ENCODE results near the gene FCHSD2.

FCHSD2 gene

GRCh38 chr11:73113426-73113825 is 28.7 kb downstream of the FCHSD2 start:
- DNase-seq (ENCODE audit: insufficient read length) (no peak), FAIRE-seq (no peak)
- TF ChIP-seq POLR2AphosphoS5 (IDR thresholded peaks at IDR 0.05; ENCODE audit: low read depth, low read length) = no peak
- no peak for TF ChIP-seq POLR2A (IDR thresholded peaks at IDR 0.05; ENCODE audit: low read depth, low read length)
- TF ChIP-seq TAF1 (IDR thresholded peaks at IDR 0.05; ENCODE audit: borderline replicate concordance, low read depth, low read length) = no peak

DNA sequence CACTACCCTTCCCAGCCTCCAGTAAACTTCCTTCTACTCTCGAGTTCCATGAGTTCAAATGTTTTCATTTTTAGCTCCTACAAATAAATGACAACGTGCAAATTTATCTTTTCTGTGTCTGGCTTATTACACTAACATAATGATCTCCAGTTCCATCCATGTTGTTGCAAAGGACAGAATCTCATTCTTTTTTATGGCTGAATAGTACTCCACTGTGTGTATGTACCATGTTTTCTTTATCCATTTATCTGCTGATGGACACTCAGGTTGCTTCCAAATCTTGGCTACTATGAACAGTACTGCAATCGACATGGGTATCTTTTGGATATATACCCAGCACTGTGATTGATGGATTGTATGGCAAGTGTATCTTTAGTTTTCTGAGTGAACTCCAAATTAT is 34.5 kb downstream of the FCHSD2 start:
- FAIRE-seq = no peak
- TF ChIP-seq TAF1 (IDR thresholded peaks at IDR 0.05; ENCODE audit: borderline replicate concordance, low read depth, low read length) = no peak
- TF ChIP-seq POLR2AphosphoS5 (IDR thresholded peaks at IDR 0.05; ENCODE audit: low read depth, low read length) = no peak
- TF ChIP-seq POLR2A (IDR thresholded peaks at IDR 0.05; ENCODE audit: low read depth, low read length) = no peak
- no peak for DNase-seq (ENCODE audit: insufficient read length)

DNA sequence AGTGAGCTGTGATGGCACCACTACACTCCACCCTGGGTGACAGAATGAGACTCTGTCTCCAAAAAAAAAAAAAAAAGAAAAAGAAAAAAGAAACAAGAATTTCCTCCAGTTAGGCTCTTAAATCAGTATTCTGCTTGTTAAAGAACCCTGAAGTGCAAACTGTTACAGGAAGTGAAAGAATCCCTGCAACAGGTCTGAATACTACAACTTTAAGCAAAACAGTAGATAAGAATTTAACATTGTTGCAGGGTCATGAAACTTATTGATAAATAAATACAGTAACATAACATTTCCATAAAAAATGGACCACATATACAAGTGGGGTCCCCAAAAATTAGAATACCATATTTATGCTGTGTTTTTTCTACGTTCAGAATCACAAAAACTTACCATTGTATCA is 35.8 kb downstream of the FCHSD2 start:
- no peak for TF ChIP-seq POLR2AphosphoS5 (IDR thresholded peaks at IDR 0.05; ENCODE audit: low read depth, low read length)
- TF ChIP-seq TAF1 (IDR thresholded peaks at IDR 0.05; ENCODE audit: borderline replicate concordance, low read depth, low read length) = no peak
- no peak for TF ChIP-seq POLR2A (IDR thresholded peaks at IDR 0.05; ENCODE audit: low read depth, low read length)
- FAIRE-seq (no peak), DNase-seq (ENCODE audit: insufficient read length) (no peak)

DNA sequence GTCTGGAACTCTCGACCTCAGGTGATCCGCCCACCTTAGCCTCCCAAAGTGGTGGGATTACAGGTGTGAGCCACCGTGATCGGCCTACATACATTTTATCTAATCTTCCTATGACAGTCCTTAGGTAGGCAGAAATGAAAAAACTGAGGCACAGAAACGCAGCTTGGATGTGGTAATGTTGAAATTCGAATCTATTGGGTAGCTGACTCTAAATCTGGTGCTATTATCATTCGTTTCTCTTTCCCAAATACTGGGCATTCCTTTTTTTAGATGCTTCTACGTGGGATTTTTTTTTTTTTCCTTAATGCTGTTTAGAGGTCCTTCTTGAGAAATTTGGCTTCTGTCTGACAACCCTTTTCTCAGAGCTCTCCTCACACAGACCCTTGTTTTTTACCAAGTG is 41.5 kb downstream of the FCHSD2 start:
- FAIRE-seq (no peak), DNase-seq (ENCODE audit: insufficient read length) (no peak)
- no peak for TF ChIP-seq POLR2AphosphoS5 (IDR thresholded peaks at IDR 0.05; ENCODE audit: low read depth, low read length)
- no peak for TF ChIP-seq TAF1 (IDR thresholded peaks at IDR 0.05; ENCODE audit: borderline replicate concordance, low read depth, low read length)
- no peak for TF ChIP-seq POLR2A (IDR thresholded peaks at IDR 0.05; ENCODE audit: low read depth, low read length)

- FAIRE-seq (no peak), DNase-seq (ENCODE audit: insufficient read length) (no peak)
- TF ChIP-seq POLR2A (IDR thresholded peaks at IDR 0.05; ENCODE audit: low read depth, low read length) (no peak), TAF1 (IDR thresholded peaks at IDR 0.05; ENCODE audit: borderline replicate concordance, low read depth, low read length) (no peak), POLR2AphosphoS5 (IDR thresholded peaks at IDR 0.05; ENCODE audit: low read depth, low read length) (no peak)
Observed at GRCh38 chr11:73099512-73100266, 42.4 kb downstream of the FCHSD2 start.

- TF ChIP-seq POLR2AphosphoS5 (IDR thresholded peaks at IDR 0.05; ENCODE audit: low read depth, low read length) (no peak), TAF1 (IDR thresholded peaks at IDR 0.05; ENCODE audit: borderline replicate concordance, low read depth, low read length) (no peak), POLR2A (IDR thresholded peaks at IDR 0.05; ENCODE audit: low read depth, low read length) (no peak)
- DNase-seq (ENCODE audit: insufficient read length) = no peak
- FAIRE-seq = no peak
Observed at GRCh38 chr11:73095613-73096012, 46.5 kb downstream of the FCHSD2 start.

DNA sequence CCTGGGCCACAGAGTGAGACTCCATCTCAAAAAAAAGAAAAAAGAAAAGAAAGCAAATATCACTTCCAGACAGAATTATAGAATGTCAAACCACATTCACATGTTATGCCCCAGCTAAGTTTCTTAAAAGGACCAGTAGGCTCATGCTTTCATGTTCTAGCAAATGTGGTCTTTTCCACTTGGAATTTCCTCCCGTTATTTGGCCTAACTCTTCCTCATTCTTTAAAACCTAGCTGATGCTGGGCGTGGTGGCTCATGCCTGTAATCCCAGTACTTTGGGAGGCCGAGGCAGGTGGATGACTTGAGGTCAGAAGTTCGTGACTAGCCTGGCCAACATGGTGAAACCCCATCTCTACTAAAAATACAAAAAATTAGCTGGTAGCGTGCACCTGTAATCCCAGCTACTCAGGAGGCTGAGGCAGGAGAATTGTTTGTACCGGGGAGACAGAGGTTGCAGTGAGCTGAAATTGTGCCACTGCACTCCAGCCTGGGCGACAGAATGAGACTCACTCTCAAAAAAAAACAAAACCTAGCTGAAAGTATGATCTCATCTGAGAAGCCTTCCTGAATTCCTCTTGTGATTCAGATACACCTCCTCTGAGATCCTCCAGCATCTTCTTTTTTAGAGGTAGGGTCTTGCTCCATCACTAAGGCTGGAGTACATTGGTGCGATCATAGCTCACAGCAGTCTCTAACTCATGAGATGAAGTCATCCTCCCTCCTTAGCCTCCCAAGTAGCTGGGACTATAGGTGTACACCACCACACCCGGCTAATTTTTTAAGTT is 50.4 kb downstream of the FCHSD2 start:
- no peak for TF ChIP-seq TAF1 (IDR thresholded peaks at IDR 0.05; ENCODE audit: borderline replicate concordance, low read depth, low read length)
- no peak for TF ChIP-seq POLR2AphosphoS5 (IDR thresholded peaks at IDR 0.05; ENCODE audit: low read depth, low read length)
- TF ChIP-seq POLR2A (IDR thresholded peaks at IDR 0.05; ENCODE audit: low read depth, low read length) = no peak
- FAIRE-seq = no peak

GRCh38 chr11:73087730-73088129 is 54.4 kb downstream of the FCHSD2 start:
- FAIRE-seq (peak; percentile 95), DNase-seq (ENCODE audit: insufficient read length) (no peak)
- TF ChIP-seq POLR2AphosphoS5 (IDR thresholded peaks at IDR 0.05; ENCODE audit: low read depth, low read length) (no peak), POLR2A (IDR thresholded peaks at IDR 0.05; ENCODE audit: low read depth, low read length) (no peak), TAF1 (IDR thresholded peaks at IDR 0.05; ENCODE audit: borderline replicate concordance, low read depth, low read length) (no peak)

More for the DNA sequence above, 50.4 kb downstream of the FCHSD2 start:
- DNase-seq (ENCODE audit: insufficient read length) = no peak

DNA sequence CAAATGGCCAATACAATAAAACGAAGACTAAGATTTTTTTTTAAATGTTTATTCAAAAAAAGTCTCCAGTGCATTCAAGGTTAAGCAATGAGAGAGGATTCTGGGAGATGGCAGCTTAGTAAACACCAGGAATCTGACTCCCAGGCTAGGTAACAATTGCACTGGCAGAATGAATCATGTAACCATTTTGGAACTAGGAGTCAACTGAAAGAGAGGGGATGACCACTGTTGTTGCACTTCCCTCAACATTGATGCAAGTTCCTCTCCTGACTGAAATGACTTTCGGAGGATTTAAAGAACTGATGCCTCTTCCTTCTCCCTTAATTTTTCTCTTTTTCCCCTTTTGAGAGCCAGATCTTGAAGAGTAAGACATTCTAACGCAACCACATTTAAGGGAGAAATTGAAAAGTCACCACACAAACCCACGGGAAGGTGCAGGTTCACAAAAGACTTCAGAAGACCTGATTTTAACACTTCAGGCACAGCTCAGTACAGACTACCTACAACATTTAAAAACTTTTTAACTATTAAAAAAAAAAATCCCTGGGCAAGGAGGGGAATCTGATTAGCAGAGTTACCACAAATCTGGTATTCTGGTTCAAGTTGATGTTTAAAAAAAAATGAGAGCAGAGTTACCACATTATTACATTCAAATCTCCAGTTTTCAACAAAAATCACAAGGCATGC is 56.8 kb downstream of the FCHSD2 start:
- DNase-seq (ENCODE audit: insufficient read length) = no peak
- peak; percentile 81 for FAIRE-seq
- TF ChIP-seq POLR2AphosphoS5 (IDR thresholded peaks at IDR 0.05; ENCODE audit: low read depth, low read length) = no peak
- TF ChIP-seq TAF1 (IDR thresholded peaks at IDR 0.05; ENCODE audit: borderline replicate concordance, low read depth, low read length) = no peak
- no peak for TF ChIP-seq POLR2A (IDR thresholded peaks at IDR 0.05; ENCODE audit: low read depth, low read length)

DNA sequence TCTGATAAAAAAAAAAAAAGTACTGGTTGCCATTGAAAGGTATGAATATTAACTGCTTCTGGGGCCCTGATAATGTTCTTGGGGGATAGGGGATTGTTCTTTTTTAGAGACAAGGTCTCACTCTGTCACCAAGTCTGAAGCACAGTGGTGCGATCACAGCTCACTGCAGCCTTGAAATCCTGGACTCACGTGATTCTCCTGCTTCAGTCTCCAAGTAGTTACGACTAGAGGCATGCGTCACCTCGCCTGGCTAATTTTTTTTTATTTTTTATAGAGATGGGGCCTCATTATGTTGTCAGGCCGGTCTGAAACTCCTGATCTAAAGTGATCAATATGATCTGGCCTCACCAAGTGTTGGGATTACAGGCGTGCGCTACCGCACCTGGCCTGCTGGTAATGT is 63.5 kb downstream of the FCHSD2 start:
- no peak for FAIRE-seq
- DNase-seq (ENCODE audit: insufficient read length) = no peak
- TF ChIP-seq TAF1 (IDR thresholded peaks at IDR 0.05; ENCODE audit: borderline replicate concordance, low read depth, low read length) = no peak
- no peak for TF ChIP-seq POLR2AphosphoS5 (IDR thresholded peaks at IDR 0.05; ENCODE audit: low read depth, low read length)
- no peak for TF ChIP-seq POLR2A (IDR thresholded peaks at IDR 0.05; ENCODE audit: low read depth, low read length)

- TF ChIP-seq POLR2AphosphoS5 (IDR thresholded peaks at IDR 0.05; ENCODE audit: low read depth, low read length) (no peak), TAF1 (IDR thresholded peaks at IDR 0.05; ENCODE audit: borderline replicate concordance, low read depth, low read length) (no peak), POLR2A (IDR thresholded peaks at IDR 0.05; ENCODE audit: low read depth, low read length) (no peak)
Observed at GRCh38 chr11:73077454-73077853, 64.7 kb downstream of the FCHSD2 start.

More at GRCh38 chr11:73077454-73077853, 64.7 kb downstream of the FCHSD2 start:
- DNase-seq (ENCODE audit: insufficient read length) = no peak
- no peak for FAIRE-seq

Measured in GM12892 (cell line).